ENCODE results near the gene SNRNP40.

SNRNP40 gene

DNA sequence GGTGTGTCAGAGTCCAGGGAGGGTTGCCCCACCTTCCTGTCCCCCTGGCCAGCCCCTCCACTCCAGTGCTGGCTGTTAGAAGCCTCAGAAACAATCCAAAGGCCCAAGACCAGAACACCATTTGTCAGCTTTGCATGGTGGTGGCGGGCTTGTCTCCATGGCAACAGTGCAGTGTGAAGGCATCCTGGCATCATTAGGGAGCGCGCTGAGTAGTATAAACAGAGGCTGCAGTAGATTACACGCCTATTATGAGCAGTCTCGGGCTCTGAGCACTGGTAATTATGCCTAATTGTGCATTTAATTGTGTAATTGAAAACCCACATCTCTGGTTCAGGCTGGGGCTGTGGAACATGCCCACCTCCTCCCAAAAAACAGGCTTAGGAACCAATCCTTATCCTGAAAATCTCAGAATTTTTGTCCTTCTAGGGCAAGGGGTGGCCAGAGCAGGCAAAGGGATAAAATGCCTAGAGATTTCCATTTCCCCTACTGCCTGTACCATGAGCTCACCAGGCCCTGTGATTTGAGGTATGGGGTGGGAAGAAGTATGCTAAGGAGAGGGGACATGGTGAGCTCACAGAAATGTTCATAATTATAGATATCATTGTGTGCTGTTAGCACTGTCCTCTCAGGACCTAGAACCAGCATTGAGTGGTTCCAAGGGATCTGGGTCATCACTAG is 68.6 kb downstream of the SNRNP40 start:
- no peak for DNase-seq

- no peak for DNase-seq
These were observed 72.5 kb downstream of the SNRNP40 start for GRCh38 chr1:31224068-31224467.

DNA sequence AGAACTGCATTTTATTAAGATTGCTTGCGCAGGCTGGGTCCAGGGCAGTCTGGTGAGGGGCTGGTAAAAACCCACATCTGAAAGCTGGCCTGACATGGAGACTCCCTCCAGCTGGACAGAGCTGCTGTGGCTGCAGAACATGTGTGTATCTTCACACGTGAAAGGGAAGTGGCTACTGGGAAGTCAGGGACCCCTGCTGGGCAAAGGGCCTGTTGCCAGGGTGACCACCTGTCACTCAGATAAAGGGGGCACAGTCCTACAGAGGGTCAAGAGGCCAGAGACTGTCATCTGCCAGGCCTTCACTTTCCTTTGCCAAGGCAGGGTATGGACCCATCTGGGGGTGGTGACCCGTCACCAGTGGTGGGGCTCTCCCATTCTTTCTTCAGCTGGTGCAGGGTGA is 74.4 kb downstream of the SNRNP40 start:
- no peak for DNase-seq

- no peak for DNase-seq
These were observed 75.5 kb downstream of the SNRNP40 start for GRCh38 chr1:31221072-31221471.

- DNase-seq, result no peak
These were observed 77.1 kb downstream of the SNRNP40 start for GRCh38 chr1:31219489-31219888.

GRCh38 chr1:31218705-31219104 is 77.9 kb downstream of the SNRNP40 start:
- no peak for DNase-seq

GRCh38 chr1:31216016-31216415 is 80.6 kb downstream of the SNRNP40 start:
- no peak for DNase-seq

DNA sequence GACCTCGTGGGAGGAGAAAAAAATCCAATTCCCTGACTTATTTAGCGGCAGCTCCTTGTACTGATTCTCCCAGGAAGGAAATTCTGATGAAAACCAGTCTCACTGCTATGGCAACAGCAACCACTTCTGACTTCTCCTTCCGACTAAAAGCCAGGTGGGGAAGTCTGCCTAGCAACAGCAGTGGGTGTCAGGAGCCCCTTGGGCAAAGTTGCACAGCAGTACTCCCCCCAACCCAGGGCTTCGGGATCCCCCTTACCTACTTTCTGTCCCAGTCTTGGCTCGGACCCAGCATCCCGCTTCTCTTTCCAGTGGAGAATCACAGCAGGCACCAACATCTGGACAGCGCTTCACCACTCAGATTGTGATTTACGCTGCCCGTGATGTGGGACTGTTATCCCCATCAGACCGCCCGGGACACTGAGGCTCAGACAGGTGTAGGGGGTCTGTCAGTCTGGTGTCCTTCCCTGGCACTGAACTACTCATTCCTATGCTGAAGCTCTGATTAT is 81.5 kb downstream of the SNRNP40 start:
- DNase-seq, result no peak

- DNase-seq, result no peak
These were observed 82.1 kb downstream of the SNRNP40 start for GRCh38 chr1:31214316-31215064.
